Thoracic aorta (tissue), 2 donors: ENCODE results near the gene PLCH1. TPM values are rescaled to one million over a fixed set of nuclear protein-coding genes. Genes with fewer than 3 reads are reported as not detected.

ENCODE experiments used
- ATAC-seq: fragments of 150-250 bp; one replicate; pipeline ENCODE4 v1.8.0; 2017; ENCODE audit warnings: low read depth; ENCODE audit not compliant: insufficient number of reproducible peaks, low FRiP score
- DNase-seq: peaks from one replicate; pipeline ENCODE4 v3.0.0-alpha.2; 2020; ENCODE audit warnings: low spot score
- H3K27ac ChIP-seq, 2 donors: fragments of 200-600 bp; sonication (generic); 1 replicate in 1 of 2; 2 replicates in 1 of 2; pipeline ENCODE4 v1.5.1; 2016; ENCODE audit warnings: mild to moderate bottlenecking in 2 of 2, moderate library complexity in 2 of 2
- H3K27me3 ChIP-seq: fragments of 200-600 bp; sonication (generic); replicated peaks from 2 replicates; pipeline ENCODE4 v1.6.0; 2016; ENCODE audit warnings: mild to moderate bottlenecking; ENCODE audit not compliant: insufficient read depth
- H3K36me3 ChIP-seq: fragments of 200-600 bp; sonication (generic); one replicate; pipeline ENCODE4 v1.5.1; 2016
- H3K4me1 ChIP-seq, 2 donors: fragments of 200-600 bp; sonication (generic); 1 replicate in 1 of 2; 2 replicates in 1 of 2; pipeline versions ENCODE4 v1.5.1 to v1.6.0; 2016; ENCODE audit warnings: low read depth in 2 of 2, mild to moderate bottlenecking in 1 of 2; ENCODE audit not compliant: control insufficient read depth in 1 of 2
- H3K4me3 ChIP-seq: fragments of 200-600 bp; sonication (generic); 2 replicates; pipeline ENCODE4 v1.5.1; 2016; ENCODE audit warnings: mild to moderate bottlenecking
- H3K9me3 ChIP-seq: fragments of 200-600 bp; sonication (generic); 2 replicates; pipeline ENCODE4 v1.5.1; 2016
- CTCF ChIP-seq: fragments of 200-600 bp; sonication (generic); IDR thresholded peaks from one replicate; pipeline ENCODE4 v1.5.1; 2019; ENCODE audit warnings: antibody characterized with exemption
- total RNA-seq, 2 donors: library from RNA; depleted of rRNA; stranded (reverse); fragments of >200 nt; gene quantifications; one replicate each; pipeline versions ENCODE4 v1.1.0 to v1.2.3, GENCODE V29; 2016

The PLCH1 gene
- total RNA-seq, 2 donors from 2014 or later = 0.28 TPM; not detected in 1

- Histone ChIP-seq H3K9me3 (no peaks in the 10 kb centered on the region), H3K36me3 (no peaks in the 10 kb centered on the region), H3K27ac (no peak overlapping the region), H3K4me1 (no peaks in the 10 kb centered on the region), H3K4me3 (no peak overlapping the region), H3K27me3 (no peaks in the 10 kb centered on the region)
- DNase-seq = no peak
- no peak for TF ChIP-seq CTCF
- ATAC-seq = no peak
Measured at GRCh38 chr3:155683344-155683720, 61.5 kb downstream of the PLCH1 start.

- no peaks in the 10 kb centered on the region for H3K4me1 ChIP-seq
- H3K9me3 ChIP-seq = no peaks in the 10 kb centered on the region
- no peak for DNase-seq
- no peak for ATAC-seq
- H3K27me3 ChIP-seq = no peaks in the 10 kb centered on the region
- TF ChIP-seq CTCF = no peak
- no peaks in the 10 kb centered on the region for H3K36me3 ChIP-seq
- no peak overlapping the region for H3K27ac ChIP-seq
- H3K4me3 ChIP-seq = no peak overlapping the region
Measured at GRCh38 chr3:155682426-155683343, 62.2 kb downstream of the PLCH1 start.

- no peaks in the 10 kb centered on the region for H3K9me3 ChIP-seq
- H3K36me3 ChIP-seq = no peaks in the 10 kb centered on the region
- H3K27me3 ChIP-seq = no peaks in the 10 kb centered on the region
- DNase-seq (no peak), ATAC-seq (no peak)
- no peak overlapping the region for H3K27ac ChIP-seq
- no peaks in the 10 kb centered on the region for H3K4me1 ChIP-seq
- TF ChIP-seq CTCF = no peak
- H3K4me3 ChIP-seq = peak overlapping the region; percentile 0
Measured at GRCh38 chr3:155676252-155676981, 68.5 kb downstream of the PLCH1 start.

GRCh38 chr3:155675094-155675493, 69.8 kb downstream of the PLCH1 start:
- ATAC-seq = no peak
- no peaks in the 10 kb centered on the region for H3K27me3 ChIP-seq
- H3K4me1 ChIP-seq = no peaks in the 10 kb centered on the region
- H3K9me3 ChIP-seq = no peaks in the 10 kb centered on the region
- no peak for DNase-seq
- H3K27ac ChIP-seq = no peak overlapping the region
- no peak for TF ChIP-seq CTCF
- no peak overlapping the region for H3K4me3 ChIP-seq
- H3K36me3 ChIP-seq = no peaks in the 10 kb centered on the region

- no peak for TF ChIP-seq CTCF
- H3K9me3 ChIP-seq = no peaks in the 10 kb centered on the region
- no peak overlapping the region for H3K4me3 ChIP-seq
- H3K36me3 ChIP-seq = no peaks in the 10 kb centered on the region
- H3K27ac ChIP-seq = no peak overlapping the region
- no peak for ATAC-seq
- no peaks in the 10 kb centered on the region for H3K27me3 ChIP-seq
- no peak for DNase-seq
- H3K4me1 ChIP-seq = no peaks in the 10 kb centered on the region
Measured at GRCh38 chr3:155673421-155673820, 71.5 kb downstream of the PLCH1 start.
